NT2/D1 (cell line): ENCODE results near the gene RNF144B.

ENCODE experiments used
- SUZ12 ChIP-seq: IDR thresholded peaks from 2 replicates; pipeline ENCODE4 v1.6.1; 2011; ENCODE audit not compliant: insufficient read length, insufficient read depth; ENCODE audit errors: extremely low read depth
- YY1 ChIP-seq: IDR thresholded peaks from 2 replicates; pipeline ENCODE4 v1.6.1; 2011; ENCODE audit not compliant: insufficient read length, insufficient read depth
- ZNF274 ChIP-seq: IDR thresholded peaks from 2 replicates; pipeline ENCODE4 v1.6.1; 2011; ENCODE audit warnings: mild to moderate bottlenecking, low read depth, low read length

- no peak for TF ChIP-seq YY1
- no peak for TF ChIP-seq ZNF274
- no peak for TF ChIP-seq SUZ12
Observed at GRCh38 chr6:18503593-18504231, 116.6 kb downstream of the RNF144B start.
